Activated B cell treated with CpG ODN at 0.5 μM for 24 hours (primary cell): Measurements from ENCODE around the gene MYO5A. TPM values are rescaled to one million over a fixed set of nuclear protein-coding genes. Genes with fewer than 3 reads are reported as not detected.

Experiments used
- ATAC-seq: fragments of 200-7000 bp; cut with Tn5 transposase; one replicate; pipeline ENCODE4 v1.10.0; 2021; ENCODE audit warnings: low read depth, mild to moderate bottlenecking, moderate library complexity
- CTCF ChIA-PET: fragments of 350-600 bp; sonication (Branson Sonifier 250); formaldehyde crosslinking; loops from one replicate; lab custom pipeline; 2021; ENCODE audit warnings: antibody characterized with exemption; lab: Charles Lee
- POLR2A ChIA-PET: fragments of 350-600 bp; sonication (Branson Sonifier 250); formaldehyde crosslinking; loops from one replicate; lab custom pipeline; 2021; ENCODE audit warnings: antibody characterized with exemption; lab: Charles Lee
- DNase-seq: peaks from one replicate; pipeline ENCODE4 v3.0.0; 2022
- H3K27ac Mint-ChIP-seq: one replicate; pipeline ENCODE4 v1.8.0; 2020; ENCODE audit warnings: mixed read lengths
- H3K27me3 Mint-ChIP-seq: one replicate; pipeline ENCODE4 v1.8.0; 2021; ENCODE audit warnings: mixed read lengths
- H3K36me3 Mint-ChIP-seq: one replicate; pipeline ENCODE4 v1.8.0; 2021; ENCODE audit warnings: low read depth, mixed read lengths
- H3K4me1 Mint-ChIP-seq: one replicate; pipeline ENCODE4 v1.8.0; 2021; ENCODE audit warnings: mixed read lengths
- H3K4me3 Mint-ChIP-seq: one replicate; pipeline ENCODE4 v1.8.0; 2020; ENCODE audit warnings: mild to moderate bottlenecking, mixed read lengths
- H3K9me3 Mint-ChIP-seq: one replicate; pipeline ENCODE4 v1.8.0; 2020; ENCODE audit warnings: mixed read lengths
- CTCF ChIP-seq: fragments of 200-600 bp; IDR thresholded peaks from one replicate; pipeline ENCODE4 v1.8.0; 2022; ENCODE audit warnings: antibody characterized with exemption, mild to moderate bottlenecking
- intact Hi-C: fragments of 100-400 bp; cut with micrococcal nuclease; formaldehyde crosslinking; loops from one replicate; pipeline ENCODE4 v1.15.1; 2024
- total RNA-seq: library from RNA; stranded (reverse); gene quantifications from 2 replicates; pipeline ENCODE4 v1.2.3, GENCODE V29; 2022

Gene MYO5A
- total RNA-seq, 1 donor from 2014 or later = 49.1 TPM

GRCh38 chr15:52382647-52383046, 146.0 kb downstream of the MYO5A start:
- peak overlapping the region; percentile 72 for H3K27ac Mint-ChIP-seq
- no peaks in the 10 kb centered on the region for H3K9me3 Mint-ChIP-seq
- H3K36me3 Mint-ChIP-seq = peaks cover 75% of the 10 kb centered on the region
- ChIA-PET CTCF (no interaction called here), POLR2A (no interaction called here)
- H3K4me1 Mint-ChIP-seq = peaks cover 28% of the 10 kb centered on the region
- DNase-seq = no peak
- ATAC-seq = no peak
- intact Hi-C loops = no loop called here
- no peaks in the 10 kb centered on the region for H3K27me3 Mint-ChIP-seq
- no peak for TF ChIP-seq CTCF
- H3K4me3 Mint-ChIP-seq = no peak overlapping the region

GRCh38 chr15:52379395-52380106, 149.1 kb downstream of the MYO5A start:
- intact Hi-C loops = loop anchor here (2.0 to 10.0 kb wide), 3 partner anchors 88 to 185 kb away; partner anchors contain the start of genes ARPP19 and MYO5A
- H3K27ac Mint-ChIP-seq = peak overlapping the region; percentile 82

GRCh38 chr15:52378746-52379394, 149.8 kb downstream of the MYO5A start:
- intact Hi-C loops = loop anchor here (2.0 to 10.0 kb wide), 3 partner anchors 88 to 186 kb away; partner anchors contain the start of genes ARPP19 and MYO5A
- peaks cover 79% of the 10 kb centered on the region for H3K36me3 Mint-ChIP-seq

More at GRCh38 chr15:52379395-52380106, 149.1 kb downstream of the MYO5A start:
- no peak for TF ChIP-seq CTCF
- ATAC-seq (peak; percentile 74), DNase-seq (no peak)
- H3K36me3 Mint-ChIP-seq = peaks cover 81% of the 10 kb centered on the region
- H3K4me1 Mint-ChIP-seq = peaks cover 28% of the 10 kb centered on the region
- H3K27me3 Mint-ChIP-seq = no peaks in the 10 kb centered on the region
- peak overlapping the region; percentile 47 for H3K4me3 Mint-ChIP-seq
- no peaks in the 10 kb centered on the region for H3K9me3 Mint-ChIP-seq
- ChIA-PET POLR2A (interaction anchor here (1.3 to 1.9 kb wide), 2 partner anchors 84 to 149 kb away, joined by 3 to 6 read pairs; partner anchors contain the start of gene MYO5A), CTCF (no interaction called here)

GRCh38 chr15:52370010-52370409, 158.7 kb downstream of the MYO5A start:
- intact Hi-C loops = loop anchor here (2.0 to 10.0 kb wide), 2 partner anchors 159 to 195 kb away; partner anchors contain the start of genes ARPP19 and MYO5A
- CTCF ChIA-PET = no interaction called here
- ATAC-seq (peak; percentile 75), DNase-seq (no peak)
- H3K27me3 Mint-ChIP-seq = no peaks in the 10 kb centered on the region
- H3K9me3 Mint-ChIP-seq = no peaks in the 10 kb centered on the region
- H3K4me1 Mint-ChIP-seq = peaks cover 11% of the 10 kb centered on the region
- peaks cover 88% of the 10 kb centered on the region for H3K36me3 Mint-ChIP-seq
- POLR2A ChIA-PET = interaction anchor here (0.6 to 1.0 kb wide), 2 partner anchors 95 to 188 kb away, joined by 5 to 6 read pairs; no protein-coding TSS in a partner anchor
- H3K4me3 Mint-ChIP-seq = peak overlapping the region; percentile 55
- no peak for TF ChIP-seq CTCF
- peak overlapping the region; percentile 78 for H3K27ac Mint-ChIP-seq

More at GRCh38 chr15:52378746-52379394, 149.8 kb downstream of the MYO5A start:
- ATAC-seq = peak; percentile 69
- H3K27me3 Mint-ChIP-seq = no peaks in the 10 kb centered on the region
- peaks cover 28% of the 10 kb centered on the region for H3K4me1 Mint-ChIP-seq
- TF ChIP-seq CTCF = no peak
- no peak overlapping the region for H3K4me3 Mint-ChIP-seq
- DNase-seq = no peak
- POLR2A ChIA-PET = interaction anchor here (0.6 to 1.9 kb wide), 4 partner anchors 85 to 195 kb away, joined by 3 to 6 read pairs (median 4); partner anchors contain the start of gene MYO5A
- CTCF ChIA-PET = no interaction called here
- peak overlapping the region; percentile 82 for H3K27ac Mint-ChIP-seq
- no peaks in the 10 kb centered on the region for H3K9me3 Mint-ChIP-seq

- no peak for DNase-seq
- no peak for TF ChIP-seq CTCF
- ATAC-seq = no peak
- POLR2A ChIA-PET = no interaction called here
- CTCF ChIA-PET = no interaction called here
- Mint-ChIP-seq H3K36me3 (peaks cover 87% of the 10 kb centered on the region), H3K27ac (no peak overlapping the region), H3K27me3 (no peaks in the 10 kb centered on the region), H3K9me3 (no peaks in the 10 kb centered on the region), H3K4me3 (no peak overlapping the region), H3K4me1 (peaks cover 11% of the 10 kb centered on the region)
- intact Hi-C loops = no loop called here
Measured at GRCh38 chr15:52369455-52369854, 159.2 kb downstream of the MYO5A start.
